DND-41 (cell line): ENCODE data around the gene RORC.

Experiments used
- ATAC-seq: fragments of 200-7000 bp; cut with Tn5 transposase; 3 replicates; pipeline ENCODE4 v1.9.1; 2021; ENCODE audit warnings: low read depth; ENCODE audit not compliant: insufficient read depth
- DNase-seq: peaks from one replicate; pipeline ENCODE4 v3.0.0-alpha.2; 2020
- H2AFZ ChIP-seq: 2 replicates; pipeline ENCODE4 v1.6.0; 2012; ENCODE audit warnings: low read depth, low read length
- H3K27ac ChIP-seq: 2 replicates; pipeline ENCODE4 v1.5.1; 2012; ENCODE audit warnings: low read length, inconsistent platforms
- H3K27me3 ChIP-seq: fragments of 200-600 bp; sonication (generic); 2 replicates; pipeline ENCODE4 v1.6.0; 2012; ENCODE audit warnings: low read length, mild to moderate bottlenecking, inconsistent platforms; ENCODE audit not compliant: insufficient read depth, poor library complexity
- H3K36me3 ChIP-seq: 2 replicates; pipeline ENCODE4 v1.5.1; 2012; ENCODE audit warnings: low read length, inconsistent platforms; ENCODE audit not compliant: insufficient read depth
- H3K4me1 ChIP-seq: 2 replicates; pipeline ENCODE4 v1.5.1; 2012; ENCODE audit warnings: mild to moderate bottlenecking, low read length; ENCODE audit not compliant: insufficient read depth
- H3K4me2 ChIP-seq: 2 replicates; pipeline ENCODE4 v1.6.0; 2012; ENCODE audit warnings: mild to moderate bottlenecking, moderate library complexity, low read length, inconsistent platforms; ENCODE audit not compliant: insufficient read depth
- H3K4me3 ChIP-seq, 2 experiments: fragments of 200-600 bp in 1 of 2; shearing (Covaris generic) in 1 of 2; 2 replicates each; pipeline ENCODE4 v1.5.1; 2012 to 2016; ENCODE audit warnings: inconsistent platforms in 2 of 2, low read length in 2 of 2, mild to moderate bottlenecking in 2 of 2, low read depth in 1 of 2, moderate library complexity in 1 of 2
- H3K79me2 ChIP-seq: 2 replicates; pipeline ENCODE4 v1.6.0; 2012; ENCODE audit warnings: low read length, inconsistent platforms; ENCODE audit not compliant: insufficient read depth
- H3K9ac ChIP-seq: 2 replicates; pipeline ENCODE4 v1.6.0; 2012; ENCODE audit warnings: low read depth, mild to moderate bottlenecking, inconsistent platforms, low read length, moderate library complexity
- H3K9me3 ChIP-seq: 2 replicates; pipeline ENCODE4 v1.5.1; 2012; ENCODE audit warnings: low read length, moderate library complexity, mild to moderate bottlenecking, inconsistent platforms; ENCODE audit not compliant: insufficient read depth, severe bottlenecking
- H4K20me1 ChIP-seq: 2 replicates; pipeline ENCODE4 v1.6.0; 2012; ENCODE audit warnings: low read length; ENCODE audit not compliant: insufficient read depth
- CTCF ChIP-seq: IDR thresholded peaks from 2 replicates; pipeline ENCODE4 v1.5.1; 2012; ENCODE audit warnings: borderline replicate concordance, low read length, moderate library complexity, mild to moderate bottlenecking; ENCODE audit not compliant: poor library complexity, severe bottlenecking; ENCODE audit errors: extremely low read depth
- EZH2 ChIP-seq: IDR thresholded peaks from 3 replicates; pipeline ENCODE4 v1.6.1; 2012; ENCODE audit warnings: borderline replicate concordance, low read depth, mild to moderate bottlenecking, moderate library complexity, low read length, inconsistent platforms; ENCODE audit not compliant: severe bottlenecking

RORC gene

GRCh38 chr1:151825751-151826660, 5.6 kb downstream of the RORC start:
- peak; percentile 55 for ATAC-seq

DNA sequence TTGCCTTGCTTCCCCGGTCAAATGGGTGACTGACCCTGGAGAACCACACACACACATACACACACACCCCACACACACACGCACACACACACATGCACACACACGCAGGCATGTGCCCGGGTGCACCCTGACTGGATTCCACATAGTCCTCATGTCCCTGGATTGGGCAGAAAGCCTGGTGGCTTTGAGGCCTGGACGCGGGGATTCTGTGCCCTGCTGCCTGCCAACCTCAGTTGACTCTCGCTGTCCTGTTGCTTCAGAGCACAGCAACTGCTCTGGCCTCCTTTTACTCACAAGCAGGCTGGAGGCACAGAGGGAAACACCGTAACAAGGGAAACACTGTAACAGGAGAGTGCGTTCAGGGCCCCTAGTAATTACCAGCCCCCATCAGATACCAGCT, 6.4 kb downstream of the RORC start:
- Histone ChIP-seq H3K4me1 (peaks cover 100% of the 10 kb centered on the region), H3K9ac (peak overlapping the region; percentile 58), H3K27ac (peak overlapping the region; percentile 86), H4K20me1 (no peaks in the 10 kb centered on the region), H3K36me3 (no peaks in the 10 kb centered on the region), H3K4me2 (peak overlapping the region; percentile 66), H3K9me3 (no peaks in the 10 kb centered on the region), H3K4me3 (peak overlapping the region in 1 of 2 experiments; percentile 56; a peak in 2 of 4 replicates), H2AFZ (no peak overlapping the region), H3K79me2 (peaks cover 33% of the 10 kb centered on the region), H3K27me3 (no peaks in the 10 kb centered on the region)
- peak; percentile 35 for DNase-seq
- TF ChIP-seq CTCF (no peak), EZH2 (no peak)
- no peak for ATAC-seq

More at GRCh38 chr1:151825751-151826660, 5.6 kb downstream of the RORC start:
- Histone ChIP-seq H4K20me1 (no peaks in the 10 kb centered on the region), H2AFZ (peak overlapping the region; percentile 46; the same call in 1 of the 2 replicates), H3K4me1 (peaks cover 100% of the 10 kb centered on the region), H3K4me3 (peak overlapping the region; percentile 7 to 56; a peak in 3 of 4 replicates), H3K27me3 (no peaks in the 10 kb centered on the region), H3K4me2 (peak overlapping the region; percentile 66), H3K9me3 (no peaks in the 10 kb centered on the region), H3K27ac (peak overlapping the region; percentile 86), H3K9ac (peak overlapping the region; percentile 58), H3K79me2 (peaks cover 33% of the 10 kb centered on the region), H3K36me3 (no peaks in the 10 kb centered on the region)
- TF ChIP-seq CTCF (peak; percentile 16), EZH2 (no peak)
- DNase-seq = peak; percentile 87

DNA sequence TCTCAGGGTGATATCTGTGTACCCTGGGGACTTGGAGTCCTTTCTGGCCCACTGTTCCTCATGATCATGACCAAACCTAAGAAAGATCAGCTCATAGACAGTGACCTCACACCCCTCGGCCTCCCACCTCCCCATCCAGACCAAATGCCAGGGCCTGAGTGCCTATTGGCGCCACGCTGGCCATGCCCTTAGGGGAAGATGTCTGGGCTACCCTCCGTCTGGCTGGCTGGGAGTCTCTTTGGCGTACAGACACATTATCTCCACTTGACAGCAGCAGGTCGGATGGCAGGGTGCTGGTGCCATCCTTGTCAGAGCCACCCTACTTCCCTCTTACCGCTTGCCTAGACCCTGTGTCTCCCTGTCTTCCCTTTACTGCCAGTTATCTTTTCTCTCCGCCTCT, 8.4 kb downstream of the RORC start:
- H3K4me2 ChIP-seq = peak overlapping the region; percentile 59
- H3K9ac ChIP-seq = peak overlapping the region; percentile 58
- ATAC-seq (no peak), DNase-seq (no peak)
- H3K79me2 ChIP-seq = peaks cover 44% of the 10 kb centered on the region
- H3K27ac ChIP-seq = peak overlapping the region; percentile 86
- H3K4me3 ChIP-seq = peak overlapping the region in 1 of 2 experiments; percentile 36; a peak in 1 of 4 replicates
- H3K9me3 ChIP-seq = no peaks in the 10 kb centered on the region
- no peak for TF ChIP-seq CTCF
- no peak for TF ChIP-seq EZH2
- peaks cover 100% of the 10 kb centered on the region for H3K4me1 ChIP-seq
- no peaks in the 10 kb centered on the region for H3K27me3 ChIP-seq
- no peak overlapping the region for H2AFZ ChIP-seq
- H4K20me1 ChIP-seq = no peaks in the 10 kb centered on the region
- no peaks in the 10 kb centered on the region for H3K36me3 ChIP-seq
